Stimulated activated CD8-positive, alpha-beta memory T cell treated with anti-CD3 and anti-CD28 coated beads, Interleukin-2, amount 100 ng/mL, for 48 hours (primary cell): Measurements from ENCODE around the gene HAUS1.
"Not testable (repeated sequence)": the region's sequence is repeated elsewhere in the genome, so short reads cannot be mapped to it uniquely, and the experiment has no call there.

Experiments
- DNase-seq, 2 donors: peaks; one replicate each; pipeline ENCODE4 v3.0.0-alpha.2; 2020; ENCODE audit warnings: low read depth in 2 of 2

The HAUS1 gene

DNA sequence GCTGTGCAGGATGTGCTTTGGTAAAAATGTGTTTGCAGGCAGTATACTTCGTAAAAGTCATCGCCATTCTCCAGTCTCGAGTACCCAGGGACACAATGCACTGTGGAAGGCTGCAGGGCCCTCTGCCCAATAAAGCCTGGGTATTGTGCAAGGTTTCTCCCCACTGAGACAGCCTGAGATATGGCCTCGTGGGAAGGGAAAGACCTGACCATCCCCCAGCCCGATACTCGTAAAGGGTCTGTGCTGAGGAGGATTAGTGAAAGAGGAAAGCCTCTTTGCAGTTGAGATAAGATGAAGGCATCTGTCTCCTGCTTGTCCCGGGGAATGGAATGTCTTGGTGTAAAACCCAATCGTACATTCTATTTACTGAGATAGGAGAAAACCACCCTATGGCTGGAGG lies 15.7 kb upstream of the HAUS1 start:
- not testable (repeated sequence) for DNase-seq

DNA sequence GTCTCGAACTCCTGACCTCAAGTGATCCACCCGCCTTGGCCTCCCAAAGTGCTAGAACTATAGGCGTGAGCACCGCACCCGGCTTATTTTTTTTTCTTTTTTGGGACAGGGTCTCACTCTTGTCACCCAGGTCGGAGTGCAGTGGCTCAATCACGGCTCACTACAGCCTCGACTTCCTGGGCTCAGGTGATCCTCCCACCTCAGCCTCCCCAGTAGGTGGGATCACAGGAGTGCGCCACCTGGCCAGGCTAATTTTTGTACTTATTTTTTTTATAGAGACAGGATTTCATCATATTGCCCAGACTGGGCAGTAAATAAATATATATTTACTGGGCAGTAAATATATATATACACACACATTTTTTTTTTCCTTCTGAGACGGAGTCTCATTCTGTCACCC lies 8.7 kb upstream of the HAUS1 start:
- no peak for DNase-seq

DNA sequence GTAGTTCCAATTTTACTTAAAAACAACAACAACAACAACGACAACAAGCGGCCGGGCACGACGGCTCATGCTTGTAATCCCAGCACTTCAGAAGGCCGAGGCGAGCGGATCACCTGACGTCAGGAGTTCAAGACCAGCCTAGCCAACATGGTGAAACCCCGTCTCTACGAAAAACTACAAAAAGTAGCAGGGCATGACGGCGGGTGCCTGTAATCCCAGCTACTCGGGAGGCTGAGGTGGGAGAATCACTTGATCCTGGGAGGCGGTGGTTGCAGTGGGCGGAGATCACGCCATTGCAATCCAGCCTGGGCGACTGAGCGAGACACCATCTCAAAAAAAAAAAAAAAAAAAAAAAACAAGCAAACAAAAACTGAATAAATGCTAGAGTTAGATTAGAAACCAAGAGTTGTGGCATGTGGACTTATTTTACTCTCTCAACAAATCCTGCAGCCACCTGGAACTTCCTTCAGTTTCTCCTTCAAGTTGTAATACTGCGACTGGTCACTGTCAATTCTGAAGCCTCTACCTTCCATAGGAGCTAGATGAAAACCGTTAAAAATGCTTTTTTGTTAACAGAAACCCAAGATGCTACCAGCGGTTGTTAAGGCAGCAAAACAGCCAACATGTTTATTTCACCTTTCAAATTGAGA lies 7.4 kb upstream of the HAUS1 start:
- DNase-seq = no peak

- DNase-seq = no peak
Measured at GRCh38 chr18:46097431-46097800, 6.8 kb upstream of the HAUS1 start.

GRCh38 chr18:46097801-46098615 lies 6.2 kb upstream of the HAUS1 start, which contains the start of gene ATP5F1A:
TSS of gene ATP5F1A (minus strand) at chr18:46098296. CDS start at chr18:46098231, 65 bp downstream.
- peak; percentile 65 to 78 for DNase-seq

GRCh38 chr18:46098616-46098933 lies 5.6 kb upstream of the HAUS1 start:
- no peak for DNase-seq

DNA sequence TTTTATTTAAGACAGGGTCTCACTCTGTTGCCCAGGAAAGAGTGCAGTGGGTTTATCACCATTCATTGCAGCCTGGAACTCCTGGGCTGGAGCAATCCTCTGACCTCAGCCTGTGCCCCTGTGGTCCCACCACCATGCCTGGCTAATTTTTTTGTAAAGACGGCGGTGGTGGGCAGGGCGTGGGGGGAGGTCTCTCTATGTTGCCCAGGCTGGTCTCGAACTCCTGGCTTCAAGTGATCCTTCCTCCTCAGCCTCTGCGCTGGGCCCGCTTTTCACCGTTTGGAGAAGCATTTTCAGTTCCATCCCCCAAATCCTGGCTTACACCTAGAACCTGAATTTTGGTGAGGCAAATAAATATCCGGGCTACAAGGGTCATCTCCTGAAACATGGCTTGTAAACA lies 4.7 kb upstream of the HAUS1 start:
- DNase-seq = no peak

DNA sequence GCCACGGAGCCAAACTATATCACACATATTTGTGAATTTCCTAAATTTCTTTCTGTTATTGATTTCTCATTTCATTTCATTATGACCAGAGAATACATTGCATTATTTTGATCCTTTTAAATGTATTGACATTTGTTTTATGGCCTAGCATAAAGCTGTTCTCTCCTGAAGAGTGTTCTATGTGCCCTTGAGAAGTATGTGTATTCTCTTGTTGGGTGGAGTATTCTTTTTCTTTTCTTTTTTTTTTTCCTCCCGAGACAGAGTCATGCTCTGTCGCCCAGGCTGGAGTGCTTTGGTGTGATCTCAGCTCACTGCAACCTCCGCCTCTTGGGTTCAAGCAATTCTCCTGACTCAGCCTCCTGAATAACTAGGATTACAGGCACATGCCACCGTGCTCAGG lies 5.2 kb downstream of the HAUS1 start:
- no peak for DNase-seq

GRCh38 chr18:46110406-46110805 lies 6.2 kb downstream of the HAUS1 start:
- no peak for DNase-seq

- DNase-seq = no peak
Measured at GRCh38 chr18:46113751-46114150, 9.6 kb downstream of the HAUS1 start.

DNA sequence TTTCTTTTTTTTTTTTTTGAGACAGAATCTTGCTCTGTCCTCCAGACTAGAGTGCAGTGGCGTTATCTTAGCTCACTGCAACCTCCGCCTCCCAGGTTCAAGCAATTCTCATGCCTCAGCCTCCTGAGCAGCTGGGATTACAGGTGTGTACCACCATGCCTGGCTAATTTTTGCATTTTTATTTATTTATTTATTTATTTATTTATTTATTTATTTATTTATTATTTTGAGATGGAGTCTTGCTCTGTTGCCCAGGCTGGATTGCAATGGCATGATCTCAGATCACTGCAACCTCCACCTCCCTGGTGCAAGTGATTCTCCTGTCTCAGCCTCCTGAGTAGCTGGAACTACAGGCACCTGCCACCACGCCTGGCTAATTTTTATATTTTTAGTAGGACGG lies 22.4 kb downstream of the HAUS1 start:
- DNase-seq = not testable (repeated sequence)

DNA sequence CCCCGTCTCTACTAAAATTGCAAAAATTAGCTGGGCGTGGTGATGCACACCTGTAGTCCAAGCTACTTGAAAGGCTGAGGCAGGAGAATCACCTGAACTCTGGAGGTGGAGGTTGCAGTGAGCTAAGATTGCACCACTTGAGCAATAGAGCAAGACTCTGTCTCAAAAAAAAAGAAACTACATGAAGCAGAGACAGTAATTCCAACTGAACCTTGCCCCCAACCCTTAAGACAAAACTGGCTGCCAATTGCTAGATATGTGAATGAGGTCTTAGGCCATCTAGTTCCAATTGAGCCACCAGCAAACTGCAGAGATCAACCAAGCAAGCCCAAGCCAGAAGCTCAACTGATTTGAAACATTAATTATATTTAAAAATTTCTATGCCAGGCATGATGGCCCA lies 25.9 kb downstream of the HAUS1 start:
- no peak for DNase-seq

DNA sequence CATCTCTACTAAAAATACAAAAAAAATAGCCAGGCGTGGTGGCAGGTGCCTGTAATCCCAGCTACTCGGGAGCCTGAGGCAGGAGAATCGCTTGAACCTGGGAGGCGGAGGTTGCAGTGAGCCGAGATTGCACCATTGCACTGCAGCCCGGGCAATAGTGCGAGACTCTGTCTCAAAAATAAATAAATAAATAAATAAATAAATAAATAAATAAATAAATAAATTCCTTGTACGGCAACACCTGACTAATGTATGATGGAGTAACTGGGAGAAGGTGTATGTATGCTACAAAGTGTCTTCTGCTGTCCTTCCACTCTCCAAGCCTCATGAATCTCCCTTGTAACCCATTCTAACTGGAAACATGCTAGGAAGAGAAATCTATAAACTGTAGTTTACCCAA lies 26.4 kb downstream of the HAUS1 start:
- not testable (repeated sequence) for DNase-seq

GRCh38 chr18:46133534-46133933 lies 29.3 kb downstream of the HAUS1 start:
- no peak for DNase-seq

DNA sequence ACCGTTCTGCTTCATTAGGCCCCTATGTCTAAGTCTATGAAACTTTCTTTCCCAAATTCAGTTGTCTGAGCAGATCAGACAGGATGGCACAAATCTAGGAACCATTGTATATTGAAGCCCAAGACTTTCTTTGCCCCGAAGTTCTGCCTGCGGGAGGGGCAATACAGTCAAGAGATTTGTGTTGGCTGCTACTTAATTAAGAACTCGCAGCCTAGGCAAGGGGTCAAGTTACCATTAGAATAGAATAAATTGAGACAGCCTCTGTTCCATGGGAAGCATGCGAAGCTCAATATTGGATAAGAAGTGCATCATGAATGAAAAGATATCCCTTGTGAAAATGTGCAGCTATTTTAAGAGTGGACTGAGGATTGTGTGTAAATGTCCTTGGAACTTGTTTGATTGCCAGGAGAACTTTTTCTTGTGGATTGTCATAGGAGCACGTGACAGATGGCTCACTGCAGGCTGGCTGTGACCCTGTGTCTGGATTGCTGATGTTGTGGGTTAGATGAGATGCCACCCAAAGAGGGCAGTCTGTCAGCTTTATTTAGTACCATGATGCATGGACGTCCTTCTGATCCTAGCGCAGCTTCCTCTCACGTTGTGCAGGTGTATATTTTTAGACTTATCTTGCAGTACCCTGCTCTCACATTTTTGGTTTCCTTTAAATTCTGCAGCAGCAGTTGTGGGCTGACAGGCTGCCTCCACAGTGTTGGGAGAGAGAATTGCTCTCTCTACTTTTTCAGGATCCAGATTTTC lies 30.9 kb downstream of the HAUS1 start:
- no peak for DNase-seq

GRCh38 chr18:46140173-46140572 lies 36.0 kb downstream of the HAUS1 start:
- no peak for DNase-seq

- no peak for DNase-seq
Measured at GRCh38 chr18:46141199-46141598, 37.0 kb downstream of the HAUS1 start.

DNA sequence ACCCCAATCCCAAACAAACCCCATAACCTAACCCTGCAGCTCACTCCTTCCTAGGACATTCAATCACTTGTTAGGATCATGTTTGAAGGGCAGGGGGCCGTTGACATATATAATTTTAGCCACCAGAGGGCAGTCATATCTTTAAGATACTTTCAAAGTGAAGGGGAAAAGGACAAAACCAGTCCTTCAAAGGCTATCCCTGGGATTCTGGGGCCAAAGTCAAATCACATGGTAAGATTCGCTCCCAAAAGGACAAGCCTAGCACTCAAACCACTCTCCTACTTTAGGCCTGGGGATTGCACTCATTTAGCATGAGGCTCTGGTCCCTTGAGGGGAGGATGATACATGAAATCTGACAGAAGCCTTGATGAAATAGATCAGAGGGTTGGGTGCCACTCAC lies 44.6 kb downstream of the HAUS1 start:
- no peak for DNase-seq

- DNase-seq = no peak
Measured at GRCh38 chr18:46152436-46152807, 48.2 kb downstream of the HAUS1 start.

- DNase-seq = no peak
Measured at GRCh38 chr18:46152808-46153617, 48.8 kb downstream of the HAUS1 start.

- peak; percentile 14 to 22 for DNase-seq
Measured at GRCh38 chr18:46155641-46156051, 51.5 kb downstream of the HAUS1 start.
